Activated CD4-positive, CD25-positive, alpha-beta regulatory T cell treated with anti-CD3 and anti-CD28 coated beads, Interleukin-2, amount 50 U/mL, for 72 hours (primary cell): ENCODE results near the gene KRTAP10-2.
"Not testable (repeated sequence)": the region's sequence is repeated elsewhere in the genome, so short reads cannot be mapped to it uniquely, and the experiment has no call there.

ENCODE experiments used
- DNase-seq: peaks from one replicate; pipeline ENCODE4 v3.0.0; 2021

KRTAP10-2 gene

GRCh38 chr21:44511938-44512275 is 39.4 kb downstream of the KRTAP10-2 start:
- DNase-seq, result no peak

- DNase-seq, result no peak
Observed at GRCh38 chr21:44511219-44511937, 39.9 kb downstream of the KRTAP10-2 start.

GRCh38 chr21:44510508-44511218 is 40.6 kb downstream of the KRTAP10-2 start:
- DNase-seq, result peak; percentile 82

- DNase-seq, result no peak
Observed at GRCh38 chr21:44510109-44510507, 41.2 kb downstream of the KRTAP10-2 start.

- no peak for DNase-seq
Observed at GRCh38 chr21:44509539-44509938, 41.8 kb downstream of the KRTAP10-2 start.

GRCh38 chr21:44508711-44509445 is 42.4 kb downstream of the KRTAP10-2 start:
- no peak for DNase-seq

GRCh38 chr21:44508426-44508710 is 42.9 kb downstream of the KRTAP10-2 start:
- DNase-seq, result no peak

- no peak for DNase-seq
Observed at GRCh38 chr21:44507673-44508425, 43.5 kb downstream of the KRTAP10-2 start.

GRCh38 chr21:44506279-44507255 is 44.7 kb downstream of the KRTAP10-2 start:
- DNase-seq, result no peak

- DNase-seq, result no peak
Observed at GRCh38 chr21:44505673-44506278, 45.5 kb downstream of the KRTAP10-2 start.

- no peak for DNase-seq
Observed at GRCh38 chr21:44503901-44504399, 47.4 kb downstream of the KRTAP10-2 start.

GRCh38 chr21:44503006-44503889 is 48.1 kb downstream of the KRTAP10-2 start:
- DNase-seq, result not testable (repeated sequence)

GRCh38 chr21:44502171-44502958 is 48.9 kb downstream of the KRTAP10-2 start:
- DNase-seq, result no peak
